HUES6 (cell line): Measurements from ENCODE around the gene KIAA0319L.

Experiments used
- H3K27ac ChIP-seq: 2 replicates; pipeline ENCODE4 v1.7.0; 2013; ENCODE audit warnings: low read depth, mild to moderate bottlenecking, low read length, inconsistent platforms
- H3K27me3 ChIP-seq: 2 replicates; pipeline ENCODE4 v1.6.1; 2013; ENCODE audit warnings: low read length; ENCODE audit not compliant: control insufficient read depth, insufficient read depth
- H3K36me3 ChIP-seq: 2 replicates; pipeline ENCODE4 v1.6.1; 2013; ENCODE audit warnings: low read length; ENCODE audit not compliant: control insufficient read depth, insufficient read depth
- H3K4me1 ChIP-seq: 2 replicates; pipeline ENCODE4 v1.6.1; 2013; ENCODE audit warnings: low read length; ENCODE audit not compliant: control insufficient read depth, insufficient read depth
- H3K4me3 ChIP-seq: 2 replicates; pipeline ENCODE4 v1.5.1; 2013; ENCODE audit warnings: low read depth, low read length
- H3K9ac ChIP-seq: one replicate; pipeline ENCODE4 v1.6.1; 2013; ENCODE audit warnings: mild to moderate bottlenecking, low read length
- H3K9me3 ChIP-seq: 2 replicates; pipeline ENCODE4 v1.6.1; 2013; ENCODE audit warnings: low read depth, low read length; ENCODE audit not compliant: control insufficient read depth, insufficient read depth

The KIAA0319L gene

GRCh38 chr1:35554266-35555211 lies 2.7 kb downstream of the KIAA0319L start:
- Histone ChIP-seq H3K27ac (peak overlapping the region; percentile 96), H3K9ac (peak overlapping the region; percentile 77), H3K36me3 (peaks cover 34% of the 10 kb centered on the region), H3K27me3 (no peaks in the 10 kb centered on the region), H3K4me1 (peaks cover 38% of the 10 kb centered on the region), H3K9me3 (no peaks in the 10 kb centered on the region), H3K4me3 (peak overlapping the region; percentile 99)

- peak overlapping the region; percentile 99 for H3K4me3 ChIP-seq
- H3K4me1 ChIP-seq = peaks cover 38% of the 10 kb centered on the region
- H3K27ac ChIP-seq = peak overlapping the region; percentile 96; the same call in 1 of the 2 replicates
- peak overlapping the region; percentile 77 for H3K9ac ChIP-seq
- peaks cover 38% of the 10 kb centered on the region for H3K36me3 ChIP-seq
- no peaks in the 10 kb centered on the region for H3K9me3 ChIP-seq
- no peaks in the 10 kb centered on the region for H3K27me3 ChIP-seq
Measured at GRCh38 chr1:35553851-35554250, 3.4 kb downstream of the KIAA0319L start.

GRCh38 chr1:35546614-35547013 lies 10.6 kb downstream of the KIAA0319L start:
- Histone ChIP-seq H3K27ac (no peak overlapping the region), H3K27me3 (no peaks in the 10 kb centered on the region), H3K9ac (no peak overlapping the region), H3K4me1 (peaks cover 7% of the 10 kb centered on the region; the same call in 1 of the 2 replicates), H3K4me3 (no peak overlapping the region), H3K36me3 (peaks cover 48% of the 10 kb centered on the region), H3K9me3 (no peaks in the 10 kb centered on the region)

- Histone ChIP-seq H3K27ac (no peak overlapping the region), H3K9ac (no peak overlapping the region), H3K36me3 (peaks cover 50% of the 10 kb centered on the region), H3K9me3 (no peaks in the 10 kb centered on the region), H3K4me1 (peaks cover 11% of the 10 kb centered on the region; the same call in 1 of the 2 replicates), H3K4me3 (no peak overlapping the region), H3K27me3 (no peaks in the 10 kb centered on the region)
Measured at GRCh38 chr1:35544976-35545375, 12.2 kb downstream of the KIAA0319L start.

- Histone ChIP-seq H3K27ac (no peak overlapping the region), H3K4me1 (peaks cover 53% of the 10 kb centered on the region), H3K36me3 (peaks cover 33% of the 10 kb centered on the region), H3K27me3 (no peaks in the 10 kb centered on the region), H3K4me3 (no peak overlapping the region), H3K9me3 (no peaks in the 10 kb centered on the region), H3K9ac (no peak overlapping the region)
Measured at GRCh38 chr1:35539824-35540261, 17.4 kb downstream of the KIAA0319L start.

GRCh38 chr1:35539073-35539823 lies 18.0 kb downstream of the KIAA0319L start:
- Histone ChIP-seq H3K4me3 (no peak overlapping the region), H3K4me1 (peaks cover 52% of the 10 kb centered on the region), H3K36me3 (peaks cover 33% of the 10 kb centered on the region), H3K27ac (no peak overlapping the region), H3K9me3 (no peaks in the 10 kb centered on the region), H3K9ac (no peak overlapping the region), H3K27me3 (no peaks in the 10 kb centered on the region)

GRCh38 chr1:35537806-35538205 lies 19.4 kb downstream of the KIAA0319L start:
- no peaks in the 10 kb centered on the region for H3K27me3 ChIP-seq
- H3K36me3 ChIP-seq = peaks cover 27% of the 10 kb centered on the region
- no peak overlapping the region for H3K9ac ChIP-seq
- no peak overlapping the region for H3K4me3 ChIP-seq
- no peak overlapping the region for H3K27ac ChIP-seq
- no peaks in the 10 kb centered on the region for H3K9me3 ChIP-seq
- H3K4me1 ChIP-seq = peaks cover 57% of the 10 kb centered on the region

GRCh38 chr1:35536556-35537162 lies 20.5 kb downstream of the KIAA0319L start:
- H3K4me3 ChIP-seq = no peak overlapping the region
- no peak overlapping the region for H3K9ac ChIP-seq
- no peaks in the 10 kb centered on the region for H3K27me3 ChIP-seq
- peaks cover 25% of the 10 kb centered on the region for H3K36me3 ChIP-seq
- H3K9me3 ChIP-seq = no peaks in the 10 kb centered on the region
- no peak overlapping the region for H3K27ac ChIP-seq
- peaks cover 57% of the 10 kb centered on the region for H3K4me1 ChIP-seq

- no peaks in the 10 kb centered on the region for H3K27me3 ChIP-seq
- 0 out of 2 replicates have a peak overlapping the region, but pooled peaks have one; percentile 29 for H3K27ac ChIP-seq
- peaks cover 31% of the 10 kb centered on the region for H3K36me3 ChIP-seq
- H3K9ac ChIP-seq = no peak overlapping the region
- peaks cover 55% of the 10 kb centered on the region for H3K4me1 ChIP-seq
- H3K9me3 ChIP-seq = peaks cover 8% of the 10 kb centered on the region; the same call in 1 of the 2 replicates
- no peak overlapping the region for H3K4me3 ChIP-seq
Measured at GRCh38 chr1:35535243-35535642, 22.0 kb downstream of the KIAA0319L start.

- Histone ChIP-seq H3K9me3 (peaks cover 20% of the 10 kb centered on the region; the same call in 1 of the 2 replicates), H3K27ac (no peak overlapping the region), H3K4me3 (no peak overlapping the region), H3K4me1 (peaks cover 40% of the 10 kb centered on the region), H3K36me3 (peaks cover 29% of the 10 kb centered on the region), H3K27me3 (no peaks in the 10 kb centered on the region), H3K9ac (no peak overlapping the region)
Measured at GRCh38 chr1:35533586-35533985, 23.6 kb downstream of the KIAA0319L start.
